HG03060 (cell line): ENCODE measurements around the gene RFLNA.

Experiments used
- ATAC-seq: cut with Tn5 transposase; IDR thresholded peaks from one replicate; pipeline ENCODE4 v1.9.1; 2021; ENCODE audit warnings: low read depth, moderate number of reproducible peaks; ENCODE audit not compliant: unreplicated experiment

RFLNA gene

DNA sequence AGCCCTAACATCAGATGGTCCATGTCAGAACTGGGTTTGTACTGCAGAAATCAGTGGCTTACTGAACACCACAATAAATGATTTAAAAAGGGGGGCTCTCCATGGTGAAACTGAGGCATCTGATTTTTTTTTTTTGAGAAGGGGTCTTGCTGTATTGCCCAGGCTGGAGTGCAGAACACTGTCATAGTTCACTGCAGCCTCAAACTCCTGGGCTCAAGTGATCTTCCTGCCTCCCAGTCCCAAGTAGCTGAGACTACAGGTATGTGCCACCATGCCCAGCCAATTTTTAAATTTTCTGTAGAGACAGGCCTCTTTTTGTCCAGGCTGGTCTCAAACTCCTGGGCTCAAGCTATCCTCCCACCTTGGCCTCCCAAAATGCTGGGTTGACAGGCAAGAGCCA is 57.4 kb downstream of the RFLNA start:
- no peak for ATAC-seq

DNA sequence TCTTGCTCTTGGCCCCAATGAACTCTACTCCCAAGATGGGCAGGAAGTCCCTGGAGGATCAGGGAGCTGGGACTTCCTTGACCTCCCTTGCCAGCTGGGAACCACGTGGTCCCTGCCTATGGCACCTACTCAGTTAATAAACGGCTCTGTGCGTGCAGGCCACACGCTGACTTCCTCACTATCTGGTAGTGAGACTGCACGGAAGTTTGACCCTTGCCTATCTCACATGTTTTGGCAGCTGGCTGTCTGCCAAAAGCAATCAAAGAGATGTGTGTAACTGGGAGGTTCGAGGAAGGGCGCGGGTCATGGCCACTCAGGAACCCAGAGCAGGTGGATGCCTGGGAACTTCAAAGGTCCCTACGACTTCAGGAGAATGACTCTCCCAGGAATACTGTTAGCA is 57.9 kb downstream of the RFLNA start:
- no peak for ATAC-seq

DNA sequence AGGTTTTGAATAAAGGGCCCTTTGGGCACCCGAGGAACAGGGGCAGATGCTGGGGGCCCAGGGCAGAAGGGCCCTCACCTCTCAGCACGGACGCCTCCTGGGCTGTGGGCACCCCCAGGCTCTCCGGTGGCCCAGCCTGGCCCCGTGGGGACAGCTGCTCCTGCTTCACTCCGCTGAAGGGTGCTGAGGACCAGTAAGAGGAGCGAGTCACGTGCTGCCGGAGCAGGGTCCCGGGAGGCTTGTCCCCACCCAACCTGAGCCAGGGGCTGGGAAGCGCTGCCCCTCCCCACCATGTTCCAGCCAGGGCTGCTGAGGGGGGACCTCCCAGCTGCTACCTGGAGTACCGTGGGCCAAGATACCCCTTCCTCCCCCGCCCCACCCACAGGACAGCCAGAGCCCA is 59.5 kb downstream of the RFLNA start:
- ATAC-seq = no peak

DNA sequence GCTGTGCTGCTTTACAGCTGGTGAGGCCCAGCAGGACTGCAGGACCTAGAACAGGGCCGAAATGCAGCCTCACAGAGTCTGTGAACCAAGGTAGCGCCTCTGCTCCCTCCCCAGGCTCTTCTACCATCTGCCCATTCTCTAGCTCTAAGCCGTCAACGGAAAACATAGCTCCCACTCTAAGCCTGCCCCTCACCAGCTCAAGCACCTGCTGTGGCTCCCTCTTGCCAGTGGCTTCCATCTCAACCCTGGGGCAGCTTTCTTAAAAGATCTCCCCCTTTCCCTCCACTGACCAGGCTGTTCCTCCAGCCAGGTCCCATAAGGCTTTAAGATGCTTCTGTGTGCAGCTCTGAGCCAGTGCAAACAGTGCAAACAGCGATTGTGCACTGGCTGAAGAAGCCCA is 61.3 kb downstream of the RFLNA start:
- no peak for ATAC-seq

DNA sequence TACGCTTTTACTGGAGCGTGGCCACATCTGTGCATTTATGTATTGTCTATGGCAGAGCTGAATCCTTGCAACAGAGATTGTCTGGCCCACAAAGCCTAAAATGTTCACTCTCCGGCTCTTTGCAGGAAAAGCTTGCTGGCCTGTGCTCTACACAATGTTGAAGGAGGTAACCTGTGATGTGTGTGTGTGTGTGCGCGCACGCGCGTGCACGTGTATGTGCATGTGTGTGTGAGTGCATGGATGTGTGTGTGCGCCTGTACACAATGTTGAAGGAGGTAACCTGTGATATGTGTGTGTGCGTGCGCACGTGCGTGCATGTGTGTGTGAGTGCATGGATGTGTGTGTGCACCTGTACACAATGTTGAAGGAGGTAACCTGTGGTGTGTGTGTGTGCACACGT is 62.7 kb downstream of the RFLNA start:
- no peak for ATAC-seq

DNA sequence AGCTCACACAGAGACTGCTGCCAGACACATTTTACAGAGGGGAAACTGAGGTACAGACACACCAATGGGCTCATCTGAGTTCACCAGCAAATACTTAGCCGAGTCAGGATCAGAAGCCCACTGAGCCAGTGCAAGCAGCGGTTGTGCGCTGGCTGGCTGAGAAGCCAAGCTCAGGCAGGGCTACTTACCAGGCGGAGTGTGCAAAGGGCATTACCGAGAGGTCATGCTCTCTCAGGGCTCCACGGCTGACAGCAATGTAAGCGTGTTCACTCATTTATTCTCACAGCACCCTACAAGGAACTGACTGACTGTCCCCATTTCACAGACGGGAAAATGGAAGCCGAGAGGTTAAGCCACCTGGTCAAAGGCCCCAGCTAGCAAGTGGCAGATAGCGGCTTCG is 63.7 kb downstream of the RFLNA start:
- ATAC-seq = no peak

DNA sequence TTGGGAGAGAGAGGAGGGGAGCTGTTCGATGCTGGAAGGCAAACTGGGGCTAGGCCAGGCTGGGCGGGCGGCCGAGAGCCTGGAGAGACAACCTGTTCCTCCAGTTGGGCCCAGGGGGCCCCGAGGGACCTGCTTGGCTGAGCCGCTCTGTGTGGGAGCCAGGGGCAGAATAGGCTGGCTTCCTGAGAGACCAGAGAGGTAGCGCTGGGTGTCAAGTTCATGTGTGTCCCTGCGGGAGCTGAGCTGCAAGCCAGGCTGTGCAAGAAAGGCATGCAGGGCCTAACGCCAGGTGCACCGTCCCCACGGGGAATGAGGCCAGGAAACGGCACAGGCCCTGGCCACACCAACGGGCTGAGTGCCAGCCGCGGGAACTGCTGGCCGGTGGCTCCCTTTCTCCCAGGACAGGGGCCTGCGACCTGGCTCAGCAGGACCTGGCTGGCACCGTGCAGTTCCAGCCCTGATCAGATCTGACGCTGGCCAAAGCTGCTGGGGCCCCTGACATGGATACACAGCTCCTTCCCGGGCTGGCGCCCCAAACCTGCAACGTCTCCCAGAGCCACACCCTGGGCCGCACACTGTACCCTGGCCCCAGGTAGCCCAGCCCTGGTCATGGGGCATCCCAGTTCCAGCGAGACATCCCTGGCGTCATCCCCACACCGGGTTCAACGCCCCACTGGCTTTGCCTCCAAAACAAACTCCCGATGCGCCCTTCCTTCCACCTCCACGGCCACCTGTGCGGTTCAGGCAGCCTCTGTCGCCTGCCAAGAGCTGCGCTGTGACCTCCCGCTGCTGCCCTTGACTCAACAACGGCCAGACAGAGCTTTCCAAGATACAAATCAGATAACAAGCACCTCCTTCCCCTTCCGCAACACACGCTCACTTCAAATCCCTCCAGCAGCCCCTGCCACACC is 65.0 kb downstream of the RFLNA start:
- no peak for ATAC-seq

DNA sequence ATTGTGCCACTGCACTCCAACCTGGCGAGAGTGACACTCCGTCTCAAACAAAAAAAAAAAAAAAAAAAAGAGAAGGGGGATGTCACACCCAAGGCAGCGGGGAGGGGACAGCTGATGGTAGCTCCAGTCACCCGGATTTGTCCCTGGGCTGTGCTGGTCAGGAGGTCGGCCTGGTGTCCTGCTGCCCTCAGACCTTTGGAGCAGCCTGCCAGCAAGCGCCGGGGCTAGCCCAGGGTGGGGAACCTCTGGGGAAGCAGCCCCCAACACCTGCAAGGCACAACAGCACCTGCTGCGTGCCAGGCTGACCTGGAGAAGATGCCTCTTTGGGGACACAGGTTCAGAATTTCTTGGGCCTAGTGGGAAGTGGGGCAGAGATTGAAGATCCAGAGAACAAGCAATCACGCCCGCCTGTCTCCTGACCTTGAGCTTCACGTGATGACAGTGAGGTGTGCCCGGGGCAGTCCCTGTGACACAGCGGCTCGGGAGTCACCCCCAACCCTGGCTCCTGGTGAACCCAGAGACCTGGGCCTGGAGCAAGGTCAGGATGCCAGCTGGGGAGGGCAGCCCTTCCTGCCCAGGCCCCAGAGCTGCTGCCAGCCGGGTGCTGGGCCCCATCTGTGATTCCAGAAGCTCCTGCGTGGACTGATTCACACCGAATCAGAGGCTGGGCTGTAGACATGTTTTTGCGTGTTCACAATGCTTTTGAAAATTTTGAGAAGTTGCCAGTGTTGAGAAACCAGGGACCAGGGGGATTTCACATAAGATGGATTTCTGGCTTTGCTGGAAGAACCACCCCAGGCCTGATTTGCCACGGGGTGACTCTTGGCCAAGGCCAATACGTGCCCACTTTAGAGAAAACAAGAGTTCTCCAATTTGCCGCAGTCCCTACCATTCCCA is 66.4 kb downstream of the RFLNA start:
- ATAC-seq = no peak

DNA sequence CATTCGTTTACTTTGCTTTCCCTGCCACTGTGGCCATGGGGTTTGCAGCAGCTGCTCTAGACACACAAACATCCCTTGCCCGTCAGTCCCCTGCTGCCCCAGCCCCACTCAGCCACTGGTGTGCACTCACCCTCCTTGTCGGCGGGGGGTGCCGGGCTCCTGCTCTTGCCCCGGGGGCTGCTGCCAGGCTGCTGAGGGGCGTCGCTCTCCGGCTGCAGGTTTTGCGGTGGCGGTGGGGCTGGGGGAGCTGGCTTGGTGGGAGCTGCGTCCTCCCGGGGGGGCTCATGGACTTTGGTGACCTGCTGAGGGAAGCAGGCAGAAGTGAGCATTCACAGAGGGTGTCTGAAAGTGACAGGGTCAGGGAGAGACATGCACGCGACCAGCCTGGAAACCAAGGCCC is 67.1 kb downstream of the RFLNA start:
- ATAC-seq = no peak

DNA sequence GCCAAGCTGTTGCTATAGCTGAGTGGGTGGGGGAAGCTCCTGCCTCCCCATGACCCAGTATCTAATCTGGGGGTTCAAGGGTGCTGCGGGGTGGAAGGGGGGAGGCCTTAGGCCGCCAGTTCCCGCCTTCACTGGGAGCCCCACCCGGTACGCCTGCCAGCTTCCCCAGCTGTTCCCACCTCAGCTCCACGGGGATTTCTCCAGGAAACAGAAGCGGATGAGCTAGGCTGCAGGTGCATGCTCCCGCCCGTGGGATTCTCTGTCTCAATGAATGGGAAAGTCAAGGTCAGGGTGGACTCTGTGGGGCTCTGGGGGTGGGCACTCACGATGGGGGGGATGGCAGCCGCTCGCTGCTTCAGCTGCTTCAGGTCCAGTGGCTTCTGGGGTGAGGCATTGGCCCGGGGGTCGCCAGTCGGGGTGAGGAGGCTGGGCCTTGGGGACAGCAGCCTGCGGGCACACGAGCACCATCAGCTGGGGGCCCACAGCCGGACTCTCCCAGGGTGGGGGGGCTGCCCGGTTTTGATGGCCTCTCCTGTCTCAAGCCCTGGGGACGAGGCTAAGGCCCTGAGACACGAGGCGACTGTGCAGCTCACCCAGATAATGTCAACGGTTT is 68.6 kb downstream of the RFLNA start:
- ATAC-seq = no peak

DNA sequence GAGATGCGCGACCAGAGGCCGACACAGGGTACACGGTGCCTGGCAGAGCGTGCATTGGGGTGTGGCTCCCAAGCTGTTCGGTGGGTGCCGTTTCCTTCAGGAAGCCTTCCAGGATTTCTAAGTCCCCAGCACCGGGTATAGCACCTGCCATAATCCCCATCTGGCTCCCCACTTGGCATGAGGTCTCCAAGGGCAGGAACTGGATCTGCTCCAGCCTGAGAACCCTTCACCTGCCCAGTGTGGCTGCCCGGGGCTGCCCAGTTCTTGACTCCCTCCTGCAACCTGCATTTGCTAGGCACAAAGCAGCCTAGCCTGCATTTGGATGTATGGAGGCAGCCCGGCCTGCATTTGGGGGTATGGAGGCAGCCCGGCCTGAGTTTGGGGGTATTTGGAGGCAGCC is 69.7 kb downstream of the RFLNA start:
- no peak for ATAC-seq
